Endothelial cell of umbilical vein (primary cell): ENCODE data around the gene UCKL1. TPM values are rescaled to one million over a fixed set of nuclear protein-coding genes. Genes with fewer than 3 reads are reported as not detected.

ENCODE experiments used
- BruUV-seq: library from RNA; stranded (reverse); fragments of 400-500 nt; replicated peaks from 2 replicates; lab custom pipeline; 2021; lab: Mats Ljungman, UMichigan
- CTCF ChIA-PET: fragments of 300-600, 350-600 bp; sonication (Branson Sonifier 250); formaldehyde crosslinking; loops from one replicate; lab custom pipeline; 2021; ENCODE audit warnings: antibody characterized with exemption, inconsistent platforms; lab: Charles Lee
- POLR2A ChIA-PET: fragments of 300-600, 350-600 bp; sonication (Branson Sonifier 250); formaldehyde crosslinking; loops from one replicate; lab custom pipeline; 2021; ENCODE audit warnings: antibody characterized with exemption, inconsistent platforms; lab: Charles Lee
- DNase-seq: peaks from one replicate; pipeline ENCODE4 v3.0.0-alpha.2; 2011; ENCODE audit warnings: low read depth, low spot score
- FAIRE-seq: peaks from 2 replicates; lab custom pipeline; 2011; peaks lifted over from hg19 to GRCh38; lab: Jason Lieb, UNC
- H2AFZ ChIP-seq: 2 replicates; pipeline ENCODE4 v1.6.0; 2012; ENCODE audit warnings: low read depth, low read length, control low read depth, inconsistent platforms
- H3K27ac ChIP-seq: 2 replicates; pipeline ENCODE4 v1.5.1; 2011; ENCODE audit warnings: low read depth, mild to moderate bottlenecking, control low read depth, low read length, moderate library complexity; ENCODE audit not compliant: insufficient read depth
- H3K27me3 ChIP-seq, 2 experiments: 2 replicates each; pipeline versions ENCODE4 v1.6.0 to v1.6.1; 2011; ENCODE audit warnings: low read length in 2 of 2, mixed read lengths in 1 of 2; ENCODE audit not compliant: control insufficient read depth in 2 of 2, insufficient read depth in 2 of 2
- H3K36me3 ChIP-seq, 2 experiments: 2 replicates in 1 of 2; 3 replicates in 1 of 2; pipeline ENCODE4 v1.5.1; 2011; ENCODE audit warnings: low read length in 2 of 2, mild to moderate bottlenecking in 1 of 2, moderate library complexity in 1 of 2; ENCODE audit not compliant: control insufficient read depth in 2 of 2, insufficient read depth in 2 of 2; ENCODE audit errors: extremely low read depth in 1 of 2
- H3K4me1 ChIP-seq: 3 replicates; pipeline ENCODE4 v1.5.1; 2011; ENCODE audit warnings: mild to moderate bottlenecking, low read length; ENCODE audit not compliant: control insufficient read depth, insufficient read depth; ENCODE audit errors: extremely low read depth
- H3K4me2 ChIP-seq: 2 replicates; pipeline ENCODE4 v1.6.1; 2011; ENCODE audit warnings: low read length, control low read depth, mixed read lengths; ENCODE audit not compliant: insufficient read depth
- H3K4me3 ChIP-seq, 3 experiments: fragments of 200-600 bp in 1 of 3; sonication (generic), shearing (Covaris generic) in 1 of 3; replicated peaks in 1 of 3; 2 replicates each; pipeline ENCODE4 v1.5.1; 2011 to 2016; ENCODE audit warnings: control low read depth in 3 of 3, low read length in 3 of 3, mild to moderate bottlenecking in 2 of 3, inconsistent platforms in 1 of 3, low read depth in 1 of 3, moderate library complexity in 1 of 3; ENCODE audit not compliant: insufficient read depth in 1 of 3
- H3K79me2 ChIP-seq: 2 replicates; pipeline ENCODE4 v1.6.0; 2012; ENCODE audit warnings: low read length, inconsistent platforms; ENCODE audit not compliant: control insufficient read depth, insufficient read depth
- H3K9ac ChIP-seq: replicated peaks from 2 replicates; pipeline ENCODE3; 2011; ENCODE audit warnings: low read length, control low read depth; ENCODE audit not compliant: insufficient read depth; ENCODE audit errors: extremely low read depth
- H3K9me1 ChIP-seq: replicated peaks from 3 replicates; pipeline ENCODE4 v1.6.0; 2011; ENCODE audit warnings: mild to moderate bottlenecking, low read length; ENCODE audit not compliant: control insufficient read depth, insufficient read depth; ENCODE audit errors: extremely low read depth
- H3K9me3 ChIP-seq: replicated peaks from 2 replicates; pipeline ENCODE4 v1.5.1; 2012; ENCODE audit warnings: low read length, inconsistent platforms; ENCODE audit not compliant: control insufficient read depth, insufficient read depth
- H4K20me1 ChIP-seq: replicated peaks from 2 replicates; pipeline ENCODE3; 2011; ENCODE audit warnings: mild to moderate bottlenecking, low read length; ENCODE audit not compliant: control insufficient read depth, insufficient read depth; ENCODE audit errors: extremely low read depth
- EZH2 ChIP-seq: IDR thresholded peaks from 2 replicates; pipeline ENCODE4 v1.6.1; 2012; ENCODE audit warnings: borderline replicate concordance, low read depth, mild to moderate bottlenecking, moderate library complexity, low read length, inconsistent platforms; ENCODE audit not compliant: severe bottlenecking
- FOS ChIP-seq: IDR thresholded peaks from 2 replicates; pipeline ENCODE4 v1.6.1; 2011; ENCODE audit warnings: mild to moderate bottlenecking, low read length, moderate library complexity, borderline replicate concordance; ENCODE audit not compliant: insufficient read depth
- GATA2 ChIP-seq: IDR thresholded peaks from 2 replicates; pipeline ENCODE4 v1.7.0; 2011; ENCODE audit warnings: low read depth, mild to moderate bottlenecking, moderate library complexity, mixed read lengths, low read length; ENCODE audit not compliant: insufficient read length, insufficient read depth
- JUN ChIP-seq: IDR thresholded peaks from 2 replicates; pipeline ENCODE4 v1.6.1; 2011; ENCODE audit warnings: borderline replicate concordance, low read depth; ENCODE audit not compliant: insufficient read length, insufficient read depth
- MAX ChIP-seq: IDR thresholded peaks from 2 replicates; pipeline ENCODE4 v1.6.1; 2011; ENCODE audit not compliant: insufficient read depth, insufficient read length
- MYC ChIP-seq: IDR thresholded peaks from one replicate; pipeline ENCODE4 v1.6.1; 2011; ENCODE audit warnings: mild to moderate bottlenecking, low read depth, low read length
- POLR2A ChIP-seq: IDR thresholded peaks from 2 replicates; pipeline ENCODE4 v1.6.1; 2012; ENCODE audit warnings: low read depth, mild to moderate bottlenecking, control low read depth, low read length
- POLR2AphosphoS5 ChIP-seq: IDR thresholded peaks from 2 replicates; pipeline ENCODE4 v1.6.1; 2012; ENCODE audit warnings: low read depth, mild to moderate bottlenecking, control low read depth, low read length, moderate library complexity; ENCODE audit not compliant: insufficient read depth
- dilution Hi-C: fragments of 300-500 bp; cut with MboI; formaldehyde crosslinking; loops from one replicate; pipeline ENCODE4 v1.15.0; 2019; ENCODE audit warnings: low sequenced_read_pairs; ENCODE audit not compliant: extremely low pct_ligation_motif_present
- intact Hi-C: fragments of 100-400 bp; cut with micrococcal nuclease; formaldehyde crosslinking; loops from one replicate; pipeline ENCODE4 v1.10.0; 2022
- polyA plus RNA-seq, 4 experiments: library from polyadenylated mRNA; depleted of rRNA in 3 of 4; stranded (reverse) in 3 of 4; unstranded in 1 of 4; fragments of >200 nt; gene quantifications; 2 replicates each; pipeline versions ENCODE4 v1.2.1 to v1.2.3, GENCODE V29; 2011 to 2012; ENCODE audit warnings: missing spikeins in 1 of 4
- total RNA-seq: library from RNA; stranded (reverse); gene quantifications from 2 replicates; pipeline ENCODE4 v1.2.3, GENCODE V29; 2021
- TF ChIP-seq, protein P1 (sequence below), 2 donors: IDR thresholded peaks; 1 replicate in 1 of 2; 2 replicates in 1 of 2; pipeline ENCODE4 v1.5.1; 2011; ENCODE audit warnings: low read length in 2 of 2, mild to moderate bottlenecking in 2 of 2, moderate library complexity in 2 of 2, control low read depth in 1 of 2, inconsistent platforms in 1 of 2, low read depth in 1 of 2; ENCODE audit not compliant: insufficient read depth in 1 of 2; ENCODE audit errors: extremely low read depth in 1 of 2

The UCKL1 gene
- total and polyA plus RNA-seq, 2 donors (not counting 3 experiments of a cell fraction or from before 2014, with no cell fraction given), result 51.1 to 78.8 TPM

DNA sequence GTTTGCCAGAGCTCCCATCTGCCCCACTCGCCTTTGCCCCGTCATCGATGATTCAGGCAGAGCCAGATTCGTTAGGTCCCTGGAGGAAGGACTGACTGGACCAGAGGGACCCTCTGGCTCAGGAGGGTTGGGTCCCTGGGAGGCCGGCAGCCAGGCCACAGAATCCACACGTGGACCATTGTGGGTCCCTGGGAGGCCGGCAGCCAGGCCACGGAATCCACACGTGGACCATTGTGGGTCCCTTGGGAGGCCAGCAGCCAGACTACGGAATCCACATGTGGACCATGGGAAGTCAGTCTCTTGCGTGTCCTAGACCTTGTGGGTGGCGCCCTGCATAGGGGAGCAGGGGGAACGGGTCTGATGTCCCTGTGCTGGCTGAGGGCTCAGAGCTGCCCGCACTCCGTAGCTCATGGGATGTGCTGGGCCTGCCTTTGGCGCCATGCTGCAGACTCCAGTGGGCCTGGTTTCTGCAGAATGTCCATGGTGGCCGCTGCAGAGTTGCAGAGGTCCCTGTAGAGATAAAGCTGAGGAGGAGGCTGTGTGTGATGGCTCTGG, 23.5 kb downstream of the UCKL1 start:
- ChIA-PET CTCF (interaction anchor here (1.2 kb wide), 1 partner anchor 14 kb away, joined by 3 read pairs; no protein-coding TSS in a partner anchor), POLR2A (no interaction called here)
- peaks cover 35% of the 10 kb centered on the region for H3K79me2 ChIP-seq

More for the DNA sequence above, 23.5 kb downstream of the UCKL1 start:
- FAIRE-seq, result no peak
- DNase-seq, result no peak
- BruUV-seq, result no TSS peak
- H3K4me1 ChIP-seq, result no peaks in the 10 kb centered on the region
- H3K27me3 ChIP-seq, result no peaks in the 10 kb centered on the region
- H3K9me1 ChIP-seq, result no peaks in the 10 kb centered on the region
- H3K9ac ChIP-seq, result no peak overlapping the region
- no peak overlapping the region for H3K27ac ChIP-seq
- H3K4me3 ChIP-seq, result no peak overlapping the region
- H3K36me3 ChIP-seq, result peaks cover 5 to 55% of the 10 kb centered on the region in 2 experiments
- intact Hi-C loops, result no loop called here
- H3K4me2 ChIP-seq, result no peak overlapping the region
- peaks cover 3% of the 10 kb centered on the region for H4K20me1 ChIP-seq
- no peaks in the 10 kb centered on the region for H3K9me3 ChIP-seq
- dilution Hi-C loops, result no loop called here
- H2AFZ ChIP-seq, result no peak overlapping the region
- TF ChIP-seq GATA2 (no peak), JUN (no peak), POLR2AphosphoS5 (no peak), MAX (no peak), EZH2 (no peak), MYC (no peak), POLR2A (no peak), FOS (no peak)
- TF ChIP-seq, protein P1, sequence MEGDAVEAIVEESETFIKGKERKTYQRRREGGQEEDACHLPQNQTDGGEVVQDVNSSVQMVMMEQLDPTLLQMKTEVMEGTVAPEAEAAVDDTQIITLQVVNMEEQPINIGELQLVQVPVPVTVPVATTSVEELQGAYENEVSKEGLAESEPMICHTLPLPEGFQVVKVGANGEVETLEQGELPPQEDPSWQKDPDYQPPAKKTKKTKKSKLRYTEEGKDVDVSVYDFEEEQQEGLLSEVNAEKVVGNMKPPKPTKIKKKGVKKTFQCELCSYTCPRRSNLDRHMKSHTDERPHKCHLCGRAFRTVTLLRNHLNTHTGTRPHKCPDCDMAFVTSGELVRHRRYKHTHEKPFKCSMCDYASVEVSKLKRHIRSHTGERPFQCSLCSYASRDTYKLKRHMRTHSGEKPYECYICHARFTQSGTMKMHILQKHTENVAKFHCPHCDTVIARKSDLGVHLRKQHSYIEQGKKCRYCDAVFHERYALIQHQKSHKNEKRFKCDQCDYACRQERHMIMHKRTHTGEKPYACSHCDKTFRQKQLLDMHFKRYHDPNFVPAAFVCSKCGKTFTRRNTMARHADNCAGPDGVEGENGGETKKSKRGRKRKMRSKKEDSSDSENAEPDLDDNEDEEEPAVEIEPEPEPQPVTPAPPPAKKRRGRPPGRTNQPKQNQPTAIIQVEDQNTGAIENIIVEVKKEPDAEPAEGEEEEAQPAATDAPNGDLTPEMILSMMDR (IDR thresholded peaks at IDR 0.05; ENCODE audit: extremely low read depth in 1 of 2, insufficient read depth in 1 of 2, low read depth in 1 of 2, low read length in 2 of 2), result no peak
